HG03108 (cell line): ENCODE results near the gene CENPQ.

Source experiments
- ATAC-seq: cut with Tn5 transposase; IDR thresholded peaks from one replicate; pipeline ENCODE4 v1.9.1; 2021; ENCODE audit warnings: moderate library complexity; ENCODE audit not compliant: unreplicated experiment

CENPQ gene

GRCh38 chr6:49540614-49541013, 77.4 kb downstream of the CENPQ start:
- no peak for ATAC-seq

GRCh38 chr6:49541210-49541724, 78.1 kb downstream of the CENPQ start:
- no peak for ATAC-seq

GRCh38 chr6:49541936-49542335, 78.8 kb downstream of the CENPQ start:
- ATAC-seq, result no peak
